Karpas-422 (cell line): Measurements from ENCODE around the gene MT3. TPM values are rescaled to one million over a fixed set of nuclear protein-coding genes. Genes with fewer than 3 reads are reported as not detected.
A peak's percentile ranks its signal among the peaks of the same experiment; 100 is the strongest.
"Not testable (repeated sequence)": the region's sequence is repeated elsewhere in the genome, so short reads cannot be mapped to it uniquely, and the experiment has no call there.

Experiments used
- DNase-seq: peaks from one replicate; pipeline ENCODE4 v3.0.0-alpha.2; 2015
- H2AFZ ChIP-seq: fragments of 200-600 bp; sonication (generic); 2 replicates; pipeline ENCODE4 v1.6.1; 2014; ENCODE audit warnings: antibody characterized with exemption, low read length, mixed read lengths
- H3K27ac ChIP-seq: fragments of 200-600 bp; sonication (generic); 2 replicates; pipeline ENCODE4 v1.5.1; 2014; ENCODE audit warnings: mild to moderate bottlenecking, low read length, moderate library complexity
- H3K27me3 ChIP-seq: fragments of 200-600 bp; sonication (generic); 2 replicates; pipeline ENCODE4 v1.6.1; 2014; ENCODE audit warnings: low read length, mixed read lengths
- H3K36me3 ChIP-seq: fragments of 200-600 bp; sonication (generic); 2 replicates; pipeline ENCODE4 v1.6.1; 2014; ENCODE audit warnings: low read length, mixed read lengths; ENCODE audit not compliant: insufficient read depth
- H3K4me1 ChIP-seq: fragments of 200-600 bp; sonication (generic); 2 replicates; pipeline ENCODE4 v1.6.1; 2014; ENCODE audit warnings: mild to moderate bottlenecking, low read length, mixed read lengths
- H3K4me2 ChIP-seq: fragments of 200-600 bp; sonication (generic); 2 replicates; pipeline ENCODE4 v1.6.1; 2014; ENCODE audit warnings: low read length, low read depth, mild to moderate bottlenecking; ENCODE audit not compliant: poor library complexity, severe bottlenecking
- H3K4me3 ChIP-seq: fragments of 200-600 bp; sonication (generic); 2 replicates; pipeline ENCODE4 v1.5.1; 2014; ENCODE audit warnings: mild to moderate bottlenecking, antibody characterized with exemption, low read length, mixed read lengths
- H3K79me2 ChIP-seq: fragments of 200-600 bp; sonication (generic); 2 replicates; pipeline ENCODE4 v1.6.1; 2014; ENCODE audit warnings: mild to moderate bottlenecking, low read length, mixed read lengths
- H3K9ac ChIP-seq: fragments of 200-600 bp; sonication (generic); 2 replicates; pipeline ENCODE4 v1.6.0; 2014; ENCODE audit warnings: low read length
- H3K9me2 ChIP-seq: fragments of 200-600 bp; sonication (generic), shearing (Covaris generic); replicated peaks from 2 replicates; pipeline ENCODE4 v1.6.0; 2014; ENCODE audit warnings: mild to moderate bottlenecking, low read length, moderate library complexity; ENCODE audit not compliant: insufficient read depth
- H3K9me3 ChIP-seq: fragments of 300-700, 200-600 bp; sonication (generic); 2 replicates; pipeline ENCODE4 v1.6.1; 2014; ENCODE audit warnings: low read length, mixed read lengths
- H4K20me1 ChIP-seq: fragments of 200-600 bp; sonication (generic); 2 replicates; pipeline ENCODE4 v1.6.1; 2014; ENCODE audit warnings: mild to moderate bottlenecking, antibody characterized with exemption, low read length, low read depth; ENCODE audit not compliant: insufficient read depth
- total RNA-seq: library from RNA; depleted of rRNA; stranded (reverse); fragments of >200 nt; shearing (Covaris generic); gene quantifications from 2 replicates; pipeline ENCODE4 v1.2.3, GENCODE V29; 2014; ENCODE audit warnings: low replicate concordance

The MT3 gene
- total RNA-seq, 1 experiment from 2014 or later: not detected

GRCh38 chr16:56617212-56618085, 28.1 kb downstream of the MT3 start:
- no peak overlapping the region for H3K4me2 ChIP-seq
- H3K4me3 ChIP-seq: no peak overlapping the region
- H3K9me3 ChIP-seq: no peaks in the 10 kb centered on the region
- H2AFZ ChIP-seq: no peak overlapping the region
- no peaks in the 10 kb centered on the region for H3K79me2 ChIP-seq
- no peak overlapping the region for H3K27ac ChIP-seq
- no peaks in the 10 kb centered on the region for H3K9me2 ChIP-seq
- H4K20me1 ChIP-seq: no peaks in the 10 kb centered on the region
- H3K36me3 ChIP-seq: no peaks in the 10 kb centered on the region
- H3K4me1 ChIP-seq: peaks cover 15% of the 10 kb centered on the region
- H3K27me3 ChIP-seq: no peaks in the 10 kb centered on the region
- H3K9ac ChIP-seq: no peak overlapping the region
- DNase-seq: no peak

- no peak overlapping the region for H3K4me2 ChIP-seq
Measured at GRCh38 chr16:56618138-56618537, 28.8 kb downstream of the MT3 start.

GRCh38 chr16:56620339-56620897, 31.1 kb downstream of the MT3 start:
- H2AFZ ChIP-seq: no peak overlapping the region
- H4K20me1 ChIP-seq: no peaks in the 10 kb centered on the region
- H3K27me3 ChIP-seq: no peaks in the 10 kb centered on the region
- no peaks in the 10 kb centered on the region for H3K9me3 ChIP-seq
- no peaks in the 10 kb centered on the region for H3K9me2 ChIP-seq
- no peaks in the 10 kb centered on the region for H3K36me3 ChIP-seq
- H3K4me3 ChIP-seq: no peak overlapping the region
- no peak overlapping the region for H3K9ac ChIP-seq
- H3K79me2 ChIP-seq: no peaks in the 10 kb centered on the region
- DNase-seq: no peak
- H3K4me2 ChIP-seq: no peak overlapping the region
- peaks cover 32% of the 10 kb centered on the region for H3K4me1 ChIP-seq
- H3K27ac ChIP-seq: no peak overlapping the region

More at GRCh38 chr16:56618138-56618537, 28.8 kb downstream of the MT3 start:
- Histone ChIP-seq H3K79me2 (no peaks in the 10 kb centered on the region), H3K9me2 (no peaks in the 10 kb centered on the region), H2AFZ (no peak overlapping the region), H4K20me1 (no peaks in the 10 kb centered on the region), H3K4me3 (no peak overlapping the region), H3K27ac (no peak overlapping the region), H3K9me3 (no peaks in the 10 kb centered on the region), H3K36me3 (no peaks in the 10 kb centered on the region), H3K27me3 (no peaks in the 10 kb centered on the region), H3K4me1 (peaks cover 22% of the 10 kb centered on the region), H3K9ac (no peak overlapping the region)
- DNase-seq: no peak

- H2AFZ ChIP-seq, H3K27ac ChIP-seq, H3K36me3 ChIP-seq, H3K4me2 ChIP-seq, H3K79me2 ChIP-seq, H4K20me1 ChIP-seq, H3K9me2 ChIP-seq, H3K9ac ChIP-seq, H3K9me3 ChIP-seq, DNase-seq, H3K4me3 ChIP-seq, H3K27me3 ChIP-seq: not testable (repeated sequence)
- H3K4me1 ChIP-seq: peaks cover 32% of the 10 kb centered on the region
Measured at GRCh38 chr16:56621665-56622445, 32.5 kb downstream of the MT3 start.

- H3K27me3 ChIP-seq, H3K4me3 ChIP-seq, DNase-seq, H4K20me1 ChIP-seq, H2AFZ ChIP-seq, H3K27ac ChIP-seq, H3K36me3 ChIP-seq, H3K9me3 ChIP-seq, H3K9ac ChIP-seq, H3K79me2 ChIP-seq, H3K9me2 ChIP-seq: not testable (repeated sequence)
- Histone ChIP-seq H3K4me1 (peaks cover 32% of the 10 kb centered on the region), H3K4me2 (peak overlapping the region; percentile 49)
Measured at GRCh38 chr16:56623184-56623583, 33.9 kb downstream of the MT3 start.

GRCh38 chr16:56623637-56624036, 34.3 kb downstream of the MT3 start:
- Histone ChIP-seq H3K79me2 (no peaks in the 10 kb centered on the region), H3K27ac (no peak overlapping the region), H4K20me1 (no peaks in the 10 kb centered on the region), H3K36me3 (no peaks in the 10 kb centered on the region), H3K9ac (no peak overlapping the region), H2AFZ (no peak overlapping the region), H3K9me2 (no peaks in the 10 kb centered on the region), H3K4me1 (peaks cover 32% of the 10 kb centered on the region), H3K27me3 (no peaks in the 10 kb centered on the region), H3K4me2 (peak overlapping the region; percentile 49), H3K4me3 (no peak overlapping the region), H3K9me3 (no peaks in the 10 kb centered on the region)
- no peak for DNase-seq

GRCh38 chr16:56625140-56625942, 36.0 kb downstream of the MT3 start, which contains the start of gene MT1E:
TSS of gene MT1E (plus strand) at chr16:56625781. CDS start at chr16:56625852, 71 bp downstream.
- Histone ChIP-seq H3K4me3 (no peak within 1 kb of the TSS), H3K4me2 (no peak within 1 kb of the TSS), H3K36me3 (no peaks in the 10 kb centered on the region), H3K9me2 (no peaks in the 10 kb centered on the region), H3K27me3 (no peaks in the 10 kb centered on the region), H3K79me2 (no peaks in the 10 kb centered on the region), H2AFZ (no peak within 1 kb of the TSS), H3K9ac (no peak within 1 kb of the TSS), H3K9me3 (no peaks in the 10 kb centered on the region), H3K27ac (no peak within 1 kb of the TSS), H3K4me1 (peaks cover 44% of the 10 kb centered on the region), H4K20me1 (no peaks in the 10 kb centered on the region)
- DNase-seq: no peak
